Ramos (cell line): ENCODE results near the gene OGG1.

ENCODE experiments used
- in situ Hi-C: fragments of 300-500 bp; cut with MboI; formaldehyde crosslinking; loops from one replicate; pipeline ENCODE4 v1.14.3; 2022; ENCODE audit warnings: low sequenced_read_pairs; ENCODE audit not compliant: unreplicated experiment

The OGG1 gene

GRCh38 chr3:9749645-9750555, at the start of gene OGG1:
OGG1 (plus strand) TSS chr3:9749952; CDS start chr3:9750287, 335 bp downstream.
- in situ Hi-C loops = no loop called here

GRCh38 chr3:9700536-9700935, 49.2 kb upstream of the OGG1 start:
- in situ Hi-C loops = no loop called here

DNA sequence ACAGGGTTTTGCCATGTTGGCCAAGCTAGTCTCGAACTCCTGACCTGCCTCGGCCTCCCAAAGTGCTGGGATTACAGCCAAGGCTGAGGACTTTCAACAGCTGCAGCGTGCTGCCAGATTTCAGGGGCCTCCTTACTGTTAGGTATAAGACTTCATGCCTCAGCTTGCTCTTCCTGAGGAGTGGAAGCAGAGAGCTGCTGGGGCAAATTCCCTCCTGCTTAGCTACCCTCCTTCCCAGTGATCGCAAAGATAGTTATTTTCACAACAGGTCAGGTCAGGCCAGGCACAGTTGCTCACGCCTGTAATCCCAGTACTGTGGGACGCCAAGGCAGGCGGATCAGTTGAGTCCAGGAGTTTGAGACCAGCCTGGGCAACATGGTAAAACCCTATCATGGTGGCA, 48.7 kb upstream of the OGG1 start:
- in situ Hi-C loops = no loop called here

GRCh38 chr3:9701711-9702110, 48.0 kb upstream of the OGG1 start:
- in situ Hi-C loops = no loop called here

DNA sequence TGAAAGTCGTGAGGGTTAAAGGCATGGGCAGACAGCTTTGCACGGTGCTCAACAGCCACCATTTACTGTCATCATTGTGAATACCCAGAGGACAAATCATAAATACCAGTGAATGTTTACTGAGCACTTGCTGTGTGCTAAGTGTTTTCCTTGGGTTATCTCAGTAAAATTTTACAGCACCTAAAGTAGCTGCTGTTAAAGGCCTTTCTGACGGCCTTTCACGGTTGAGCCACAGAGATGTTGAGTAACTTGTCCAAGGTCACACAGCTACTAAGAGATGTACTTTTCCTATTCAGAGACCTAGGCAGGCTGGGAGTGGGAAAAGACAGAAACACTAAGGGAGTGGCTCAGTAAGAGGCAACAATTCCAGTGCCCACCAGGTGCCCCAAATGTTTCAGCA, 46.5 kb upstream of the OGG1 start:
- in situ Hi-C loops = no loop called here

- in situ Hi-C loops = no loop called here
Measured at GRCh38 chr3:9703736-9704346, 45.9 kb upstream of the OGG1 start, which contains the start of gene CPNE9. CPNE9 (plus strand) TSS chr3:9703833; CDS start chr3:9703997, 164 bp downstream.

DNA sequence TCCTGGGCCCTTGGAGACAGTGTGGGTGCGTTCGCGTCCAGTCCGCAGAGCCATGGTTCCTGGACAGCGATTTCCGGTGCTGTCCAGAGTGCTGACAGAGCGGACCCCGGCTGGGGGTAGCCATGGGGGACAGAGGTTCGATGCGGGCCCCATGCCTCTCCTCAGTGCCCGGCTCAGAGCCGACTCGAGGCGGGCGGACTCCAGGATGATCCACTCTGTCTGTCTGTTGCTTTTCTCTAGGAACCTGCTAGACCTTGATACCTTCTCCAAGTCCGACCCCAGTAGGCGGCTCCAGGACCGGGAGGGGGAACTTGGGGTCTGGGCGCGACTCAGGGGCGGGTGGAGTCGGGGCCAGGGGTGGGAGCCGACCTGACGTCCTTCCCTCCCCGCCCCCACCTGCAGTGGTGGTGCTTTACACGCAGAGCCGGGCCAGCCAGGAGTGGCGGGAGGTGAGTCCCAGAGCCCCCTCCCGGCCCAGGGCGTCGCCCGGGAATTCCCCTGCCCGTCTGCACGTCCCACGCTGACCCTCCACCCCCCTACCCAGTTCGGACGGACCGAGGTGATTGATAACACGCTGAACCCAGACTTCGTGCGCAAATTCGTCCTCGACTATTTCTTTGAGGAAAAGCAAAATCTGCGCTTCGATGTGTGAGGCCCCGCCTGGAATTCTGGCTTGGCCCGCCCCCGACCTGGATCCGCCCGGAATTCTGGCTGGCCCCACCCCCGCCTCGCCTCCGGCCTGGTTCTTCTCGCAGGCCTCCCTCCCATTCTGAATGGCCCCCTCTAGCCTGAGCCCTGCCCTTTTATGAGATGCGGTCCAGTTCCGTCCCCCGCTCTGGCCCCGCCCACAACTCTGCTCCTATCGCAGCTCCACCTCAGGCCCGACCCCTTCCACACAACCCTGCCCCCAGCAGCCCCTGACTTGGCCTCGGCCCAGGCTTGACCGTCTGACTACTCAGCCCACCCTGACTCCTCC, 45.1 kb upstream of the OGG1 start:
- in situ Hi-C loops = no loop called here

- in situ Hi-C loops = no loop called here
Measured at GRCh38 chr3:9710174-9710739, 39.5 kb upstream of the OGG1 start.

GRCh38 chr3:9712415-9712814, 37.3 kb upstream of the OGG1 start:
- in situ Hi-C loops = no loop called here

GRCh38 chr3:9713142-9713541, 36.6 kb upstream of the OGG1 start:
- in situ Hi-C loops = no loop called here

DNA sequence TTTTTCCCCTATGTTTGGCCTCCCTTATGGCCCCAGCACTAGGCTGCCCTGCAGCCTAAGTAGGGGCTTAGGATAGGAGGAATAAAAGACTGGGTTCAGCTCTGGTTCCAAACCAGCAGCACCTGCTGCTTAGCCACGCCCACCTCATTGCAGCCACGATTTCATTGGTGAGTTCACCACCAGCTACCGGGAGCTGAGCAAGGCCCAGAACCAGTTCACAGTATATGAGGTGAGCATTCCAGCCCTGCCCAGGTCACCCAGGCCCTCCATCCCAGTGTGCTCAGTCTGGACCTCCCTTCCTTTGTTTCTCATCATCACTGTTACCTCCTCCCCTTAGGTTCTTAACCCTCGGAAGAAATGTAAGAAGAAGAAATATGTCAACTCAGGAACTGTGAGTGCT, 34.6 kb upstream of the OGG1 start:
- in situ Hi-C loops = no loop called here

DNA sequence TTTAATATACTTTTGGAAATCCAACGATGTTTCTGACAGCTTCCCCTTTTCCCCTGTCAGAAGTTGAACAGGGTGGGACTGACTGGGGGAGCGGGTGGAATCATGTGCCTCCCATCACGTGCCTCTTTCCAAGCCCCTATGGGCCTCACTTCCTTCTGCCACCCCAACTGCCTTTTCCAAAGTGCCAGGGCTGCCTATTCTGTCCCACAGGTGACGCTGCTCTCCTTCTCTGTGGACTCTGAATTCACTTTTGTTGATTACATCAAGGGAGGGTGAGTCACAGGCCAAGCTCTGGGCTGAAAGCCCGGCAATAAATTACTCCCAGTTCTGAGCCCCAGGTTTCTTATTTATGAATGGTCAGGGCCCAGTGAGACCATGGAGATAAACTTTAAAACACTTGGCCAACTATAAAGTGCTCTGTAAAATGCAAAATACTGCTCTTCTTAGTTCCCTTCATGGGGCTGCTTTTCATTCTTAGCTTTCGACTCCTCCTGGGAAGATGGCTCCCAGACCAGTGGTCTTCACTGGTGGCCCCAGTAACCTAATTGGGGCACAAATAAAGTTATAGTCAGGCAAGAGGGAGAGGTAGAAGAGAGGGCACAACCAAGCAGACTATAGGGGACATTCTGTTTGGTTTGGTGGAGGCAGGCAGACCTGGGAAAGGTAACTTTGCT, 33.9 kb upstream of the OGG1 start:
- in situ Hi-C loops = no loop called here

- in situ Hi-C loops = no loop called here
Measured at GRCh38 chr3:9716801-9717555, 32.8 kb upstream of the OGG1 start.

DNA sequence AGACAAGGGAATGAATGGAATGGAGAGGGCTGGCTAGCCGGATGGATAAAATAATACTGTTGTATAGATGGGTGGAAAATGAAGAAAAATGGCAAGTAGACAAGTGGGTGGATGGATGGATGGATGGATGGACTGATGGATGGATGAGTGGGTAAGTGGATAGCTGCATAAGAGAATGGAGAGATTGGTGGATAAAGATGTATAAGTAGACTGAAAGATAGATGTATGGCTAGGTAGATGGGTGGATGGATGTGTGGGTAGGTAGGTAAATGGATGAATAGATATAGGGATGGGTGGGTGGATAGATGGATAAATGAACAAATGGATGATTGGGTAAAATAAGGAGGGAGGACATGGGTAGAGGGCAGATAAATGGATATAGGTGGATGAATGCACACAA, 32.2 kb upstream of the OGG1 start:
- in situ Hi-C loops = no loop called here

- in situ Hi-C loops = no loop called here
Measured at GRCh38 chr3:9718118-9718517, 31.6 kb upstream of the OGG1 start.

GRCh38 chr3:9721015-9721699, 28.6 kb upstream of the OGG1 start:
- in situ Hi-C loops = loop anchor here (10.0 kb wide), 2 partner anchors 216 to 366 kb away; no protein-coding TSS in a partner anchor

DNA sequence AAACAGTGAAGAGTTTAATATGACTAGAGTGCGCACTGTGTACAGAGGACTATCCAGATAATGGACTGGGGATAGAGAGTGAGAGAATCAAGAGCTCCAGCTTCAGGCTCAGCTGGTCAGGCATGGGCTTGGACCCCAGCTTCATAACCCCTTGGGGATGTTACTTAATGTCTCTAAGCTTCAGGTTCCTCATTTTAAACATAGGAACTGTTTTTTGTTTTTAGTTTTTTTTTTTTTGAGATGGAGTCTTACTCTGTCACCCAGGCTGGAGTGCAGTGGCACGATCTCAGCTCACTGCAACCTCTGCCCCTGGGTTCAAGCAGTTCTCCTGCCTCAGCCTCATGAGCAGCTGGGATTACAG, 28.1 kb upstream of the OGG1 start:
- in situ Hi-C loops = loop anchor here (10.0 kb wide), 2 partner anchors 217 to 367 kb away; no protein-coding TSS in a partner anchor
